PFSK-1 (cell line): Measurements from ENCODE around the gene NME3.

Source experiments
- FOXP2 ChIP-seq: optimal IDR thresholded peaks from 2 replicates; pipeline ENCODE3; 2011; ENCODE audit warnings: borderline replicate concordance, control low read depth, inconsistent platforms; ENCODE audit not compliant: insufficient read depth; ENCODE audit errors: extremely low read length, extremely low read depth
- POLR2AphosphoS5 ChIP-seq: IDR thresholded peaks from 2 replicates; pipeline ENCODE4 v1.6.1; 2012; ENCODE audit warnings: low read depth, mild to moderate bottlenecking, control low read depth, low read length, moderate library complexity
- REST ChIP-seq, 2 experiments: IDR thresholded peaks; 2 replicates each; pipeline versions ENCODE4 v1.6.1 to v1.8.0; 2011 to 2012; ENCODE audit warnings: low read depth in 2 of 2, low read length in 2 of 2, control low read depth in 1 of 2, inconsistent platforms in 1 of 2, mild to moderate bottlenecking in 1 of 2, moderate library complexity in 1 of 2; ENCODE audit not compliant: insufficient read depth in 1 of 2
- SIN3A ChIP-seq: IDR thresholded peaks from 2 replicates; pipeline ENCODE4 v1.6.1; 2012; ENCODE audit warnings: mild to moderate bottlenecking, low read length, moderate library complexity, borderline replicate concordance; ENCODE audit not compliant: insufficient read depth
- TAF1 ChIP-seq: IDR thresholded peaks from 2 replicates; pipeline ENCODE4 v1.6.1; 2012; ENCODE audit warnings: low read length, control low read depth, borderline replicate concordance; ENCODE audit not compliant: insufficient read depth

DNA sequence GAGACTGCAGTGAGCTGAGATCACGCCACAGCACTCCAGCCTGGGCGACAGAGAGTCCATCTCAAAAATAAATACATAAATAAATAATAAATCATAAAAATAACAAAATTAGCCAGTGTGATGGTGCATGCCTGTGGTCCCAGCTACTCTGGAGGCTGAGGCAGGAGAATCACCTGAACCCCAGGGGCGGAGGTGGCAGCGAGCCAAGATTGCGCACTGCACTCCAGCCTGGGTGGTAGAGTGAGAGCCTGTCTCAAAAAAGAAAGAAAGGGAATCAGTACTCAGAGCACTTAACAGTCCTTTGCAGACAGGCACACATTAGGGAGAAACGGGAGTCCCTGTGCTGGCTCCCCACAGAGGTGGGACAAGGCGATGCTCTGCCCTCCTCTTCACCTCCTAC lies 40.3 kb downstream of the NME3 start:
- TF ChIP-seq POLR2AphosphoS5 (no peak), TAF1 (no peak), SIN3A (no peak), REST (IDR thresholded peaks at IDR 0.05; ENCODE audit: insufficient read depth in 1 of 2, low read depth in 2 of 2, low read length in 2 of 2) (no peak), FOXP2 (no peak)
